Measurements from ENCODE around the gene TFPI.

TFPI gene

GRCh38 chr2:187548656-187549055, 5.6 kb downstream of the TFPI start:
- no peak for DNase-seq (ENCODE audit: low read depth in 2 of 2)
- TF ChIP-seq, protein P1, sequence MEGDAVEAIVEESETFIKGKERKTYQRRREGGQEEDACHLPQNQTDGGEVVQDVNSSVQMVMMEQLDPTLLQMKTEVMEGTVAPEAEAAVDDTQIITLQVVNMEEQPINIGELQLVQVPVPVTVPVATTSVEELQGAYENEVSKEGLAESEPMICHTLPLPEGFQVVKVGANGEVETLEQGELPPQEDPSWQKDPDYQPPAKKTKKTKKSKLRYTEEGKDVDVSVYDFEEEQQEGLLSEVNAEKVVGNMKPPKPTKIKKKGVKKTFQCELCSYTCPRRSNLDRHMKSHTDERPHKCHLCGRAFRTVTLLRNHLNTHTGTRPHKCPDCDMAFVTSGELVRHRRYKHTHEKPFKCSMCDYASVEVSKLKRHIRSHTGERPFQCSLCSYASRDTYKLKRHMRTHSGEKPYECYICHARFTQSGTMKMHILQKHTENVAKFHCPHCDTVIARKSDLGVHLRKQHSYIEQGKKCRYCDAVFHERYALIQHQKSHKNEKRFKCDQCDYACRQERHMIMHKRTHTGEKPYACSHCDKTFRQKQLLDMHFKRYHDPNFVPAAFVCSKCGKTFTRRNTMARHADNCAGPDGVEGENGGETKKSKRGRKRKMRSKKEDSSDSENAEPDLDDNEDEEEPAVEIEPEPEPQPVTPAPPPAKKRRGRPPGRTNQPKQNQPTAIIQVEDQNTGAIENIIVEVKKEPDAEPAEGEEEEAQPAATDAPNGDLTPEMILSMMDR (IDR thresholded peaks at IDR 0.05; ENCODE audit: low read depth, low read length) = no peak
- no peak overlapping the region for H3K4me3 ChIP-seq (replicated peaks in 1 of 2; ENCODE audit: low read depth in 2 of 2, low read length in 2 of 2)

- DNase-seq (ENCODE audit: low read depth in 2 of 2) = peak; percentile 86 to 99
- TF ChIP-seq, protein P1 (IDR thresholded peaks at IDR 0.05; ENCODE audit: low read depth, low read length) = no peak
Observed at GRCh38 chr2:187547353-187547979, 6.8 kb downstream of the TFPI start.

GRCh38 chr2:187546762-187547333, 7.4 kb downstream of the TFPI start:
- H3K4me3 ChIP-seq (replicated peaks in 1 of 2; ENCODE audit: low read depth in 2 of 2, low read length in 2 of 2) = no peak overlapping the region
- peak in 1 of 2 donors; percentile 48 for DNase-seq (ENCODE audit: low read depth in 2 of 2)
- TF ChIP-seq, protein P1 (IDR thresholded peaks at IDR 0.05; ENCODE audit: low read depth, low read length) = no peak

More at GRCh38 chr2:187547353-187547979, 6.8 kb downstream of the TFPI start:
- no peak overlapping the region for H3K4me3 ChIP-seq (replicated peaks in 1 of 2; ENCODE audit: low read depth in 2 of 2, low read length in 2 of 2)

- peak; percentile 66 to 75 for DNase-seq (ENCODE audit: low read depth in 2 of 2)
Observed at GRCh38 chr2:187545238-187545751, 8.9 kb downstream of the TFPI start.

GRCh38 chr2:187544371-187545080, 9.7 kb downstream of the TFPI start:
- TF ChIP-seq, protein P1 (IDR thresholded peaks at IDR 0.05; ENCODE audit: low read depth, low read length) = no peak
- no peak overlapping the region for H3K4me3 ChIP-seq (replicated peaks in 1 of 2; ENCODE audit: low read depth in 2 of 2, low read length in 2 of 2)
- DNase-seq (ENCODE audit: low read depth in 2 of 2) = peak in 1 of 2 donors; percentile 59

More at GRCh38 chr2:187545238-187545751, 8.9 kb downstream of the TFPI start:
- no peak overlapping the region for H3K4me3 ChIP-seq (replicated peaks in 1 of 2; ENCODE audit: low read depth in 2 of 2, low read length in 2 of 2)
- TF ChIP-seq, protein P1 (IDR thresholded peaks at IDR 0.05; ENCODE audit: low read depth, low read length) = no peak

- no peak overlapping the region for H3K4me3 ChIP-seq (replicated peaks in 1 of 2; ENCODE audit: low read depth in 2 of 2, low read length in 2 of 2)
- no peak for DNase-seq (ENCODE audit: low read depth in 2 of 2)
- TF ChIP-seq, protein P1 (IDR thresholded peaks at IDR 0.05; ENCODE audit: low read depth, low read length) = no peak
Observed at GRCh38 chr2:187543488-187543887, 10.7 kb downstream of the TFPI start.
